MCF 10A (cell line): ENCODE measurements around the gene BICC1. TPM values are rescaled to one million over a fixed set of nuclear protein-coding genes. Genes with fewer than 3 reads are reported as not detected.

ENCODE experiments used
- BruUV-seq: library from RNA; stranded (reverse); fragments of 400-500 nt; replicated peaks from 2 replicates; lab custom pipeline; 2021; lab: Mats Ljungman, UMichigan
- CTCF ChIA-PET: fragments of 300-600 bp; sonication (Branson Sonifier 250); formaldehyde crosslinking; extraction: SDS; loops from one replicate; lab custom pipeline; 2021; ENCODE audit warnings: antibody characterized with exemption, inconsistent platforms; lab: Yijun Ruan, JAX
- POLR2A ChIA-PET: fragments of 300-600, 350-650 bp; sonication (Branson Sonifier 250); formaldehyde crosslinking; extraction: SDS; loops from one replicate; lab custom pipeline; 2020; ENCODE audit warnings: antibody characterized with exemption, inconsistent platforms; lab: Yijun Ruan, JAX
- DNase-seq: peaks from one replicate; pipeline ENCODE4 v3.0.0-alpha.2; 2018; ENCODE audit not compliant: unreplicated experiment
- H3K27ac Mint-ChIP-seq: one replicate; pipeline ENCODE4 v1.8.0; 2022; ENCODE audit warnings: mild to moderate bottlenecking, low read depth, mixed read lengths; ENCODE audit not compliant: unreplicated experiment
- H3K27me3 Mint-ChIP-seq: one replicate; pipeline ENCODE4 v1.8.0; 2022; ENCODE audit warnings: mixed read lengths; ENCODE audit not compliant: insufficient read depth, unreplicated experiment
- H3K36me3 Mint-ChIP-seq: one replicate; pipeline ENCODE4 v1.8.0; 2022; ENCODE audit warnings: mild to moderate bottlenecking, moderate library complexity, mixed read lengths; ENCODE audit not compliant: insufficient read depth, unreplicated experiment
- H3K4me1 Mint-ChIP-seq: one replicate; pipeline ENCODE4 v1.8.0; 2022; ENCODE audit warnings: mixed read lengths; ENCODE audit not compliant: insufficient read depth, unreplicated experiment
- H3K4me3 Mint-ChIP-seq: one replicate; pipeline ENCODE4 v1.8.0; 2022; ENCODE audit warnings: mild to moderate bottlenecking, moderate library complexity, mixed read lengths; ENCODE audit not compliant: unreplicated experiment
- H3K9me3 Mint-ChIP-seq: one replicate; pipeline ENCODE4 v1.8.0; 2022; ENCODE audit warnings: mixed read lengths; ENCODE audit not compliant: unreplicated experiment
- CTCF ChIP-seq: fragments of 200-600 bp; IDR thresholded peaks from one replicate; pipeline ENCODE4 v1.8.0; 2022; ENCODE audit warnings: antibody characterized with exemption, mild to moderate bottlenecking; ENCODE audit not compliant: unreplicated experiment
- intact Hi-C: fragments of 100-400 bp; cut with micrococcal nuclease; formaldehyde crosslinking; loops from 2 replicates; pipeline ENCODE4 v1.14.1; 2022
- total RNA-seq: library from RNA; stranded (reverse); gene quantifications from 2 replicates; pipeline ENCODE4 v1.2.3, GENCODE V29; 2022

BICC1 gene
- total RNA-seq, 1 experiment from 2014 or later, result 15.6 TPM

- POLR2A ChIA-PET, result interaction anchor here (0.8 kb wide), 1 partner anchor 33 kb away, joined by 3 read pairs; no protein-coding TSS in a partner anchor
- TF ChIP-seq CTCF, result no peak
- peaks cover 9% of the 10 kb centered on the region for H3K4me1 Mint-ChIP-seq
- H3K9me3 Mint-ChIP-seq, result peaks cover 4% of the 10 kb centered on the region
- H3K4me3 Mint-ChIP-seq, result no peak overlapping the region
- H3K36me3 Mint-ChIP-seq, result peaks cover 13% of the 10 kb centered on the region
- no peaks in the 10 kb centered on the region for H3K27me3 Mint-ChIP-seq
- CTCF ChIA-PET, result interaction anchor here (0.6 kb wide), 1 partner anchor 662 kb away, joined by 3 read pairs; no protein-coding TSS in a partner anchor
- no TSS peak for BruUV-seq
- no peak overlapping the region for H3K27ac Mint-ChIP-seq
- intact Hi-C loops, result no loop called here
- DNase-seq, result no peak
Observed at GRCh38 chr10:58567652-58568051, 55.0 kb downstream of the BICC1 start.

- CTCF ChIA-PET, result no interaction called here
- intact Hi-C loops, result no loop called here
- H3K27me3 Mint-ChIP-seq, result no peaks in the 10 kb centered on the region
Observed at GRCh38 chr10:58568428-58568935, 55.8 kb downstream of the BICC1 start.

GRCh38 chr10:58570307-58570723, 57.6 kb downstream of the BICC1 start:
- H3K27ac Mint-ChIP-seq, result no peak overlapping the region
- no peak for TF ChIP-seq CTCF
- no peaks in the 10 kb centered on the region for H3K9me3 Mint-ChIP-seq
- peaks cover 13% of the 10 kb centered on the region for H3K36me3 Mint-ChIP-seq
- intact Hi-C loops, result no loop called here
- ChIA-PET CTCF (no interaction called here), POLR2A (no interaction called here)
- H3K4me1 Mint-ChIP-seq, result peaks cover 21% of the 10 kb centered on the region
- no TSS peak for BruUV-seq
- DNase-seq, result no peak
- no peak overlapping the region for H3K4me3 Mint-ChIP-seq
- H3K27me3 Mint-ChIP-seq, result no peaks in the 10 kb centered on the region

More at GRCh38 chr10:58568428-58568935, 55.8 kb downstream of the BICC1 start:
- no TSS peak for BruUV-seq
- POLR2A ChIA-PET, result interaction anchor here (0.8 kb wide), 1 partner anchor 32 kb away, joined by 3 read pairs; no protein-coding TSS in a partner anchor
- Mint-ChIP-seq H3K4me3 (no peak overlapping the region), H3K36me3 (peaks cover 13% of the 10 kb centered on the region), H3K9me3 (no peaks in the 10 kb centered on the region), H3K27ac (no peak overlapping the region), H3K4me1 (peaks cover 16% of the 10 kb centered on the region)
- no peak for TF ChIP-seq CTCF
- DNase-seq, result no peak

GRCh38 chr10:58570979-58571378, 58.3 kb downstream of the BICC1 start:
- Mint-ChIP-seq H3K9me3 (no peaks in the 10 kb centered on the region), H3K36me3 (peaks cover 13% of the 10 kb centered on the region), H3K27ac (no peak overlapping the region), H3K4me3 (no peak overlapping the region), H3K4me1 (peaks cover 21% of the 10 kb centered on the region), H3K27me3 (no peaks in the 10 kb centered on the region)
- BruUV-seq, result no TSS peak
- ChIA-PET CTCF (interaction anchor here (0.6 kb wide), 1 partner anchor 19 kb away, joined by 4 read pairs; no protein-coding TSS in a partner anchor), POLR2A (no interaction called here)
- DNase-seq, result no peak
- no peak for TF ChIP-seq CTCF
- intact Hi-C loops, result no loop called here
